ENCODE data around the gene GLP2R.

DNA sequence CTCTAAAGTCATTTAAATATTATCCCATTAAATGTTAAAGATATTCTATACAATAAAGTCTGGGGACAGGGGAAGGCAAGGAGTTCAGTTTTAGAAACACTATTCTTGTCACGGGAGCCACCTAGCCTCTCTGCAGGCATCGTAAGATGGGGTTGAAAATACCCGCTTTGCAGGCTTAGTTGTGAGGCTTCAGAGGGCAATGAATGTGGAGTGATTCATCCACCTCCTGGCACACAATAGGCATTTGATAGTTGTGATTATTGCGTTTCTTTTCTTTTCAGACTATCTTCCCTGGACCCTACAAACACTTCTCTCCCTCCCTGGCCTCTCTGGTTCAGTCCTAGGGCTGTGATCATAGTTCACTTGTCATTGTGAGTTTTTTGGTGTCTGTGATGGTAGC lies 19.6 kb downstream of the GLP2R start:
- no peak for TF ChIP-seq HDAC6 (IDR thresholded peaks at IDR 0.05; ENCODE audit: low read depth, low read length)
- no peak for TF ChIP-seq NRF1 (IDR thresholded peaks at IDR 0.05; ENCODE audit: low read depth, low read length)
- TF ChIP-seq, protein P1, sequence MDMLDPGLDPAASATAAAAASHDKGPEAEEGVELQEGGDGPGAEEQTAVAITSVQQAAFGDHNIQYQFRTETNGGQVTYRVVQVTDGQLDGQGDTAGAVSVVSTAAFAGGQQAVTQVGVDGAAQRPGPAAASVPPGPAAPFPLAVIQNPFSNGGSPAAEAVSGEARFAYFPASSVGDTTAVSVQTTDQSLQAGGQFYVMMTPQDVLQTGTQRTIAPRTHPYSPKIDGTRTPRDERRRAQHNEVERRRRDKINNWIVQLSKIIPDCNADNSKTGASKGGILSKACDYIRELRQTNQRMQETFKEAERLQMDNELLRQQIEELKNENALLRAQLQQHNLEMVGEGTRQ (IDR thresholded peaks at IDR 0.05; ENCODE audit: low read length), result no peak
- TF ChIP-seq, protein P2, sequence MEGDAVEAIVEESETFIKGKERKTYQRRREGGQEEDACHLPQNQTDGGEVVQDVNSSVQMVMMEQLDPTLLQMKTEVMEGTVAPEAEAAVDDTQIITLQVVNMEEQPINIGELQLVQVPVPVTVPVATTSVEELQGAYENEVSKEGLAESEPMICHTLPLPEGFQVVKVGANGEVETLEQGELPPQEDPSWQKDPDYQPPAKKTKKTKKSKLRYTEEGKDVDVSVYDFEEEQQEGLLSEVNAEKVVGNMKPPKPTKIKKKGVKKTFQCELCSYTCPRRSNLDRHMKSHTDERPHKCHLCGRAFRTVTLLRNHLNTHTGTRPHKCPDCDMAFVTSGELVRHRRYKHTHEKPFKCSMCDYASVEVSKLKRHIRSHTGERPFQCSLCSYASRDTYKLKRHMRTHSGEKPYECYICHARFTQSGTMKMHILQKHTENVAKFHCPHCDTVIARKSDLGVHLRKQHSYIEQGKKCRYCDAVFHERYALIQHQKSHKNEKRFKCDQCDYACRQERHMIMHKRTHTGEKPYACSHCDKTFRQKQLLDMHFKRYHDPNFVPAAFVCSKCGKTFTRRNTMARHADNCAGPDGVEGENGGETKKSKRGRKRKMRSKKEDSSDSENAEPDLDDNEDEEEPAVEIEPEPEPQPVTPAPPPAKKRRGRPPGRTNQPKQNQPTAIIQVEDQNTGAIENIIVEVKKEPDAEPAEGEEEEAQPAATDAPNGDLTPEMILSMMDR (IDR thresholded peaks at IDR 0.05; ENCODE audit: control extremely low read depth in 1 of 3, insufficient read depth in 1 of 3, low read depth in 1 of 3, low read length in 3 of 3), result no peak
- TF ChIP-seq RAD21 (IDR thresholded peaks at IDR 0.05 in 1 of 2, conservative IDR thresholded peaks at IDR 0.05 in 1 of 2; ENCODE audit: low read depth in 2 of 2, low read length in 2 of 2), result no peak
- no peak for TF ChIP-seq SUZ12 (IDR thresholded peaks at IDR 0.05; ENCODE audit: low read length)
- TF ChIP-seq GABPA (IDR thresholded peaks at IDR 0.05; ENCODE audit: borderline replicate concordance, insufficient read depth, low read length), result no peak

Measured in H1 (cell line).